Measurements from ENCODE around the gene PIK3R5.

The PIK3R5 gene

DNA sequence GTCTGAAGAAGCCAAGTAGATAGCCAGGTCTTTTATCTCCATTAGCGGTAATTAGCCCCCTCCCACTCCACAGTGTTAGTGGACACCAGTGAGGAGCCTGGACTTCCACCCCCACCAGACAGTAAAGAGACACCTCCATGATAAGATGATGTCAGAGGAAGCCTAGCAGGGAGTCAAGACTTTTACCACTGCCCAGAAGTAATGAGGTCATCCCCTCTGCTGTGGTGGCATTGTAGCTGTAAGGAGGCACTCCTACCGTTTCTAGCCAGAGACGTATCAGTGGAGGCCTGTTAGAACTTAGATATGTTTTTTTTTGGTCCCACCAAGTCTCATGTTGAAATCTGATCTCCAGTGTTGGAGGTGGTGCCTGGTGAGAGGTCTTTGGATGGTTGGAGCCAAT, 38.1 kb downstream of the PIK3R5 start:
- H3K4me1 ChIP-seq (ENCODE audit: control insufficient read depth, insufficient read depth, low read length): no peaks in the 10 kb centered on the region
- no peak overlapping the region for H3K4me3 ChIP-seq (ENCODE audit: insufficient read depth, low read depth, low read length)
- H3K9me3 ChIP-seq (ENCODE audit: control insufficient read depth, low read length): peaks cover 8% of the 10 kb centered on the region
- no peaks in the 10 kb centered on the region for H3K36me3 ChIP-seq (ENCODE audit: control insufficient read depth, insufficient read depth, low read length)
- H3K27ac ChIP-seq (ENCODE audit: insufficient read depth, low read depth, low read length, poor library complexity, severe bottlenecking): no peak overlapping the region
- 93 to 94% methylated on average over 3 of the region's 3 CpGs for WGBS, 2 experiments
- no peaks in the 10 kb centered on the region for H3K27me3 ChIP-seq (ENCODE audit: control insufficient read depth, insufficient read depth, low read length, poor library complexity, severe bottlenecking)

- H3K4me1 ChIP-seq (ENCODE audit: control insufficient read depth, insufficient read depth, low read length): no peaks in the 10 kb centered on the region
- H3K4me3 ChIP-seq (ENCODE audit: insufficient read depth, low read depth, low read length): no peak overlapping the region
- H3K9me3 ChIP-seq (ENCODE audit: control insufficient read depth, low read length): peaks cover 8% of the 10 kb centered on the region
- no peaks in the 10 kb centered on the region for H3K36me3 ChIP-seq (ENCODE audit: control insufficient read depth, insufficient read depth, low read length)
- WGBS, 2 experiments: 86 to 88% methylated on average over 4 of the region's 4 CpGs
- no peak overlapping the region for H3K27ac ChIP-seq (ENCODE audit: insufficient read depth, low read depth, low read length, poor library complexity, severe bottlenecking)
- H3K27me3 ChIP-seq (ENCODE audit: control insufficient read depth, insufficient read depth, low read length, poor library complexity, severe bottlenecking): no peaks in the 10 kb centered on the region
These were observed 39.7 kb downstream of the PIK3R5 start for GRCh38 chr17:8925808-8926207.

GRCh38 chr17:8925141-8925540, 40.4 kb downstream of the PIK3R5 start:
- Histone ChIP-seq H3K9me3 (ENCODE audit: control insufficient read depth, low read length) (peaks cover 8% of the 10 kb centered on the region), H3K27me3 (ENCODE audit: control insufficient read depth, insufficient read depth, low read length, poor library complexity, severe bottlenecking) (no peaks in the 10 kb centered on the region), H3K27ac (ENCODE audit: insufficient read depth, low read depth, low read length, poor library complexity, severe bottlenecking) (no peak overlapping the region), H3K36me3 (ENCODE audit: control insufficient read depth, insufficient read depth, low read length) (no peaks in the 10 kb centered on the region), H3K4me3 (ENCODE audit: insufficient read depth, low read depth, low read length) (no peak overlapping the region), H3K4me1 (ENCODE audit: control insufficient read depth, insufficient read depth, low read length) (no peaks in the 10 kb centered on the region)

DNA sequence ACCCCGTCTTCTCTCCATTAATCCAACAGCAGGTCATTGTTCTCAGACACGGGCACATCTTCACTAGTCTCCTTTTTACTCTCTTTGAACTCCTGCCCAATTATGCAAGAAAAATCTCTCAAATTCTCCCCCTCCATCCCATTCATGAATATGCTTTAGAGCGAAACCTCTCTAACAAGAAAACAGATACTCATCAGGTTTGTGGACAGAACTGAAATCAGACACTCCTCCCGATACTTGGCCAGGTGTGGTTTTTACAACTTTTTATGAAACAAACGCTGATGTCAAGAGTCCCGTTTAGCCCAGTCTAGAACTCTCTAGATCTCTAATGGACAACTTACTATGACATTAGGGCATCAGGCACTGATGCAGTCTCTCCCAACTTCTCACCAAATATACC, 40.9 kb downstream of the PIK3R5 start:
- Histone ChIP-seq H3K4me1 (ENCODE audit: control insufficient read depth, insufficient read depth, low read length) (no peaks in the 10 kb centered on the region), H3K9me3 (ENCODE audit: control insufficient read depth, low read length) (peaks cover 8% of the 10 kb centered on the region), H3K27me3 (ENCODE audit: control insufficient read depth, insufficient read depth, low read length, poor library complexity, severe bottlenecking) (no peaks in the 10 kb centered on the region), H3K36me3 (ENCODE audit: control insufficient read depth, insufficient read depth, low read length) (no peaks in the 10 kb centered on the region), H3K27ac (ENCODE audit: insufficient read depth, low read depth, low read length, poor library complexity, severe bottlenecking) (no peak overlapping the region), H3K4me3 (ENCODE audit: insufficient read depth, low read depth, low read length) (no peak overlapping the region)
- 89 to 94% methylated on average over 6 of the region's 6 CpGs for WGBS, 2 experiments

- WGBS, 2 experiments: no CpG with 5 or more reads among the region's 1 CpG
- H3K27me3 ChIP-seq (ENCODE audit: control insufficient read depth, insufficient read depth, low read length, poor library complexity, severe bottlenecking): no peaks in the 10 kb centered on the region
- no peak overlapping the region for H3K4me3 ChIP-seq (ENCODE audit: insufficient read depth, low read depth, low read length)
- no peaks in the 10 kb centered on the region for H3K36me3 ChIP-seq (ENCODE audit: control insufficient read depth, insufficient read depth, low read length)
- H3K9me3 ChIP-seq (ENCODE audit: control insufficient read depth, low read length): peaks cover 8% of the 10 kb centered on the region
- H3K27ac ChIP-seq (ENCODE audit: insufficient read depth, low read depth, low read length, poor library complexity, severe bottlenecking): no peak overlapping the region
- H3K4me1 ChIP-seq (ENCODE audit: control insufficient read depth, insufficient read depth, low read length): no peaks in the 10 kb centered on the region
These were observed 41.7 kb downstream of the PIK3R5 start for GRCh38 chr17:8923762-8924161.

DNA sequence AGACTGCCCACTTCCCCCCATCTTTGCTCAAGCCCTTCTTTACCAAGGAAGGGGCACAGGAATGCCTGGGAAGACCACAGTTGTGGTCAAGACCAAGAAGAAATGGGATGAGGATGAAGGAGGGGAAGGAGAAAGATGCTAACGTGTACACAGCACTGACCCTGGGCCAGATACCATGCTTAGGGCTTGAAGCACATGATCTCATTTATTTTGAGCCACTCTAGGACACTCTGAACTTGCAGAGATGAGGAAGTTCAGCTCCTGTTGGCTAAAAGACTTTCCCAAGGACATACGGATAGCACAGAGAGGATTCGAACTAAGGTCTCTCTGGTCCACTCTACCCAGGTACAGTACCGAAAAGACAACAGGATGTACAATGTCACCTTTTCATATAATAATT, 42.6 kb downstream of the PIK3R5 start:
- no peaks in the 10 kb centered on the region for H3K36me3 ChIP-seq (ENCODE audit: control insufficient read depth, insufficient read depth, low read length)
- H3K4me3 ChIP-seq (ENCODE audit: insufficient read depth, low read depth, low read length): no peak overlapping the region
- H3K27ac ChIP-seq (ENCODE audit: insufficient read depth, low read depth, low read length, poor library complexity, severe bottlenecking): no peak overlapping the region
- peaks cover 8% of the 10 kb centered on the region for H3K9me3 ChIP-seq (ENCODE audit: control insufficient read depth, low read length)
- no peaks in the 10 kb centered on the region for H3K27me3 ChIP-seq (ENCODE audit: control insufficient read depth, insufficient read depth, low read length, poor library complexity, severe bottlenecking)
- no peaks in the 10 kb centered on the region for H3K4me1 ChIP-seq (ENCODE audit: control insufficient read depth, insufficient read depth, low read length)
- WGBS, 2 experiments: 85 to 95% methylated on average over 4 of the region's 4 CpGs

- H3K9me3 ChIP-seq (ENCODE audit: control insufficient read depth, low read length): peaks cover 4% of the 10 kb centered on the region
- H3K27ac ChIP-seq (ENCODE audit: insufficient read depth, low read depth, low read length, poor library complexity, severe bottlenecking): no peak overlapping the region
- 90 to 91% methylated on average over 6 of the region's 6 CpGs for WGBS, 2 experiments
- H3K36me3 ChIP-seq (ENCODE audit: control insufficient read depth, insufficient read depth, low read length): no peaks in the 10 kb centered on the region
- H3K27me3 ChIP-seq (ENCODE audit: control insufficient read depth, insufficient read depth, low read length, poor library complexity, severe bottlenecking): no peaks in the 10 kb centered on the region
- H3K4me1 ChIP-seq (ENCODE audit: control insufficient read depth, insufficient read depth, low read length): no peaks in the 10 kb centered on the region
- H3K4me3 ChIP-seq (ENCODE audit: insufficient read depth, low read depth, low read length): no peak overlapping the region
These were observed 43.1 kb downstream of the PIK3R5 start for GRCh38 chr17:8922451-8922850.

DNA sequence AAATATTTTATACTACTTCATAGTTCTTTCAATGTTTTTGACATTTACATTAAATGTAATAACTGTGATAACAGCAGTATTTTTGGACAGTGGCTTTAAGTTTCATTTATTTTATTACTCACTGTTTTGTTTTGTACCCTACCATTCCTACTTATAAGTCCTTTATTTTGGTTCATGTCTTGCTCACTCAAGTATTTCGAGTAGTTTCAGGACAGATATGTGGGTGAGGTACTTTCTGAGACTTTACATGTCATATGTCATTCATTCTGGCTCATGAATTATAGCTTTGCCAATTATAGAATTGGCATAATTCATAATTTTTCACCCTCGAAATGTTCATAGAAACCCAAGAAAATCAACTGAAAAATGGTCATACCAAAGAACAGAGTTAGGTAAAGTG, 44.4 kb downstream of the PIK3R5 start:
- Histone ChIP-seq H3K36me3 (ENCODE audit: control insufficient read depth, insufficient read depth, low read length) (no peaks in the 10 kb centered on the region), H3K27me3 (ENCODE audit: control insufficient read depth, insufficient read depth, low read length, poor library complexity, severe bottlenecking) (no peaks in the 10 kb centered on the region), H3K9me3 (ENCODE audit: control insufficient read depth, low read length) (no peaks in the 10 kb centered on the region), H3K4me1 (ENCODE audit: control insufficient read depth, insufficient read depth, low read length) (no peaks in the 10 kb centered on the region), H3K4me3 (ENCODE audit: insufficient read depth, low read depth, low read length) (no peak overlapping the region), H3K27ac (ENCODE audit: insufficient read depth, low read depth, low read length, poor library complexity, severe bottlenecking) (no peak overlapping the region)
- WGBS, 2 experiments: 82% methylated on average over 2 of the region's 2 CpGs; no CpG with 5 or more reads in 1 of the 2 experiments

- Histone ChIP-seq H3K4me3 (ENCODE audit: insufficient read depth, low read depth, low read length) (no peak overlapping the region), H3K36me3 (ENCODE audit: control insufficient read depth, insufficient read depth, low read length) (no peaks in the 10 kb centered on the region), H3K27ac (ENCODE audit: insufficient read depth, low read depth, low read length, poor library complexity, severe bottlenecking) (no peak overlapping the region), H3K27me3 (ENCODE audit: control insufficient read depth, insufficient read depth, low read length, poor library complexity, severe bottlenecking) (no peaks in the 10 kb centered on the region), H3K4me1 (ENCODE audit: control insufficient read depth, insufficient read depth, low read length) (no peaks in the 10 kb centered on the region), H3K9me3 (ENCODE audit: control insufficient read depth, low read length) (no peaks in the 10 kb centered on the region)
- 92 to 97% methylated on average over 3 of the region's 3 CpGs for WGBS, 2 experiments
These were observed 46.6 kb downstream of the PIK3R5 start for GRCh38 chr17:8918807-8919465.

DNA sequence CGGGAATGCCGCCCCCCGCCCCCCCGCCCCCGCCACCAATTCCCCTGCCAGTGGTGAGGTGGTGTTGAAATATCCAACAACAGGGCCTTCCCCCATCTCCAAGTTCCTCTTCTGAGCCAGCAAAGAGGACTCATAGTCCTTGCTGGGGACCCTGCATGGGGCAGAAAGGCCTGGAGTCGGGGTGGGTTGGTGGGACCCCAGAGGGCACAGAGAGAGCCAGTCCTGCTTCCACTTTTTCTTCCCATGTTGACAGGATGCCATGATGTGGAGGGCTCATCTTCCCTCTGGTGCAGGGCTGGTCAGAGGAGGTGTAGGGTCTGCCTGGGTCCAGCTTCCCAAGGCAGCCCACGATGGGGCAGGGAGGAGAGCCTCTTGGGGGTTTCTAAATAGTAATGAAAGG, 49.0 kb downstream of the PIK3R5 start:
- Histone ChIP-seq H3K27ac (ENCODE audit: insufficient read depth, low read depth, low read length, poor library complexity, severe bottlenecking) (no peak overlapping the region), H3K36me3 (ENCODE audit: control insufficient read depth, insufficient read depth, low read length) (no peaks in the 10 kb centered on the region), H3K9me3 (ENCODE audit: control insufficient read depth, low read length) (no peaks in the 10 kb centered on the region), H3K4me3 (ENCODE audit: insufficient read depth, low read depth, low read length) (no peak overlapping the region), H3K27me3 (ENCODE audit: control insufficient read depth, insufficient read depth, low read length, poor library complexity, severe bottlenecking) (no peaks in the 10 kb centered on the region), H3K4me1 (ENCODE audit: control insufficient read depth, insufficient read depth, low read length) (no peaks in the 10 kb centered on the region)
- WGBS, 2 experiments: 91 to 98% methylated on average over 2 to 7 of the region's 7 CpGs

DNA sequence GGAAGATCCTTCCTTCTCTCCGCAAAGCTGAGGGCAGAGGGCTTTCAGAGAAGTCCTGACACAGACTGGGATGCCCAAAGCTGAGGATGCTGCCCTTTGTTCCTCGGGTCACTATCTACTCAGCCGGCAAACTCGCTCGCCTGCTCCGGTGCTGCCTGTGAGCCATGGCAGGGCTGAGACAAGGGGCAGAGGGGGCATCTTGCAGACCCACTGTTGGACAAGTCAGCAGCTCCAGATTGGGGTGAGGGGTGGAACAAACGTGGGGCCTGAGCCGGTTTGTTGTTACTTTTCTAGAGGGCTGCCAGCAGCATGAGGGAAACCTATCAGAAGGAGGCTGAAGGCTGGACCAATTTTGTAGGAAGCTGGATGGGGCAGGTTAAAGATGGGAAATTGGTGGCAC, 51.0 kb downstream of the PIK3R5 start:
- H3K27me3 ChIP-seq (ENCODE audit: control insufficient read depth, insufficient read depth, low read length, poor library complexity, severe bottlenecking): no peaks in the 10 kb centered on the region
- H3K36me3 ChIP-seq (ENCODE audit: control insufficient read depth, insufficient read depth, low read length): no peaks in the 10 kb centered on the region
- H3K9me3 ChIP-seq (ENCODE audit: control insufficient read depth, low read length): no peaks in the 10 kb centered on the region
- no peaks in the 10 kb centered on the region for H3K4me1 ChIP-seq (ENCODE audit: control insufficient read depth, insufficient read depth, low read length)
- 91 to 95% methylated on average over 8 of the region's 8 CpGs for WGBS, 2 experiments
- H3K4me3 ChIP-seq (ENCODE audit: insufficient read depth, low read depth, low read length): no peak overlapping the region
- H3K27ac ChIP-seq (ENCODE audit: insufficient read depth, low read depth, low read length, poor library complexity, severe bottlenecking): no peak overlapping the region
